Muscle of arm (tissue), 12 donors: ENCODE measurements around the gene SKP1. TPM values are rescaled to one million over a fixed set of nuclear protein-coding genes. Genes with fewer than 3 reads are reported as not detected.
A peak's percentile ranks its signal among the peaks of the same experiment; 100 is the strongest.
"Not testable (repeated sequence)": the region's sequence is repeated elsewhere in the genome, so short reads cannot be mapped to it uniquely, and the experiment has no call there.

Experiments used
- DNase-seq: peaks from one replicate; pipeline ENCODE4 v3.0.0-alpha.2; 2013
- polyA plus RNA-seq, 12 donors: library from polyadenylated mRNA; unstranded; fragments of 120-200 nt; gene quantifications; one replicate each; pipeline ENCODE4 v1.2.1, GENCODE V29; 2013; ENCODE audit not compliant: insufficient read length in 12 of 12

Gene SKP1
- polyA plus RNA-seq, 12 donors: 353 to 607 (median 440) TPM

DNA sequence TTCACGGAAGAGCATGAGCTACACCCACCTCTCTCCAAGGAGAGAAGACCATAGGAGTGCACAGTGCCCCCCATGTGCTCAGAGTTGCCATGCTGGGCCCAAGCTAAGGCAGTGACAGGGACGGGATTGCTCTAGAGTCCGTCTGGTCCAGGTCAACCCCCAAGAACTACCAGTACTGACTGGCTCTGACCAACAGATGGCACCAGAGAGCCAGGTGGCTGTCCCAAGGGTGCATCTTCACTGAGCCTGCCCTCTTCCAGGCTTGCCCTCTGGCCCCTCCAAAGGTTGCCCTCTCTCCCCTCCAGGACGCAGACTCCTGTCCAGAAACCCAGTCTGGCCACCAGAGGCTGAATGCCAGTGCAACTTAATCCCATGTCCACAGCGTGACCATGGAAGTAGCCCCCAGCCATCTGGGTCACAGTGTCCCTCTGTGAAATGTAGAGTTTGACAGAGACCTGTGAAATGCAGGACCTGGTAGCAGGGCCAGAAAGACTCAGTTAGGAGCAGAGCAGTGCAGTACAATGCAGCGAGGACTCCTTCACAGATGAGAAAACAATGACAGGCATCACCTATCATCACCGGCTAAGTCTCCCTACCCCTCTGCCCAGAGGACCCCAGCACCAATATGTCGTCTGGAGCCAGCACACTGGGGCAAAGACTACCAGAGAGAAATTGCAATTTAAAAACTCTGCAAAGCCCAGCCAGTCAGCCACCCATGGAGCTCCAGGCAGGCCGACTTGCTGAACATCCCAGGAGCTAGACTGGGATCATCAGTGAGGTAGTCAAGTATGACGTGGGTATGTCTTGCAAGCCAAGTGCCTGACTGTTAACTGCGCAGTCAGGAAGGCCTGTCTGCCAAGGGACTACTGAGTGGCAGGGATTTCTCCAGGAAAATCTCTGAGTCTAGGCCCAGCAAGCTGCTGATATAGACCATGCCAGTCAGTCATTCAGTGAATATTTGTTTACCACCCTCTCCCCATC is 7.7 kb upstream of the SKP1 start:
- DNase-seq: peak; percentile 58

DNA sequence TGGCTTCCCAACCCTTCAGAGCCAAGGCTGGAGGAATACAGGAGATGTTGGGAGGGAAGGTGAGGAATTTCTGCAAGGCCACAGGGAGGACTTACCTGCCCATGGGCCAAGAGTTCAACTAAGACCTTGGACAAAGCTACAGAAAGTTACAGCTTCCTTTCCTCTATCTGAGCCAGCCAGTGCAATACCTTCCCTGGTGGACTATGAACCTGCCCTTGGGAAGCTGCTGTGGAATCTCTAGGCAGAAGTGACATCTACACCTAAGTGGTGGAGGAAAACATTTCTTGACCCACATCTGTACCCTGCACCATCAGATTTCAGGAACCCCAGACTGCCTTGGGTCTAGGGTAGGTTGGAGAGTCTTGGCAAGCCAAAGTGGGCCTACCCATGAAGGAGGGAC is 6.7 kb upstream of the SKP1 start:
- no peak for DNase-seq

DNA sequence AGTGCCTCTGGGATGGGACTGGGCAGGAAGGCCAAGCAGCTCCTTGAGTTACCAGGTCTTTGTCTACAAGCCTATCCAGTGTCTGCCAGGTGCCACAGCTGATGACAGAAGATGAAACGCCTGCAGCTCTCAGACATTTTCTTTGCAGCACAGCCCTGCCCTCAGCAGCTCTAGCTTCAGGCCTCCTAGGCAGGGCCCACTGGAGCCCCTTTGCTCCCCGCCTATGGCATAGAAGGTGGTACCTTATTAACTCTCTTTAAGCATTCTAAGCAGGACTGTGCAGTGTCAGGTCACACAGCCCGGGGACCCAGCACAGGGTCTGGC is 1.3 kb upstream of the SKP1 start:
- DNase-seq: no peak

DNA sequence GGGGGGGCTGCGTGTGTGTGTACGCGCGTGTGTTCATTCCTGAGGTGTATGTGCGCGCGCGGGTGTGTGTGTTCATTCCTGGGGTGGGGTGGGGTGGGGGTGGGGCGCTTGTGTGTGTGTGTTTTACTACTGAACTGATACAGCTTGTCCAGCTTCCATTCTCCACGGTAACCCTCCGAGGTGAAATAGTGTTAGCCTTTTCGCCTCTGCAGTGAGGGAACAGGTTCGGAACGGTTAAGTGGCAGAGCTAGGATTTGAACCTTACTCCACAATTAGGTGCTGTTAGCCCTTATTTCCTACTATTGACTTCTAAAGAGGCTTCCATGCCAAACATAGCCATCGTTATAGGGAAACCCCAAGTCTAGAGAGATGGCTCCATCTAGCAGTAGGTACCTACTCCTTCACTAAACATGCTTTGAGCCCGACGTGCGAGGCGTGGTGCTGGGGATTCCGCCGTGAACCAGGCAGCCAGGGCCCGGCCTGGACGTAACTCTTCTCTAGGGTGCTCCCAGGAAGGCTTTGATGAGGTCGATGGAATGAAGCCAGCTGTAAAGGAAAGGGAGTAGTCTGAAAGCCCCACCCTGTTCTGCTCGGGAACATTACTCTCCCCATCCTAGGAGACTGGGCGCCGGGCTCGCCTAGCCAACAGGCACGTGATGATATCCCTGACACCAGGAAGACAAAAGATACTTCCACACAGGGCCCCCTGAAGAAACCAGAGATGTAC is 782 bp upstream of the SKP1 start:
- no peak for DNase-seq

DNA sequence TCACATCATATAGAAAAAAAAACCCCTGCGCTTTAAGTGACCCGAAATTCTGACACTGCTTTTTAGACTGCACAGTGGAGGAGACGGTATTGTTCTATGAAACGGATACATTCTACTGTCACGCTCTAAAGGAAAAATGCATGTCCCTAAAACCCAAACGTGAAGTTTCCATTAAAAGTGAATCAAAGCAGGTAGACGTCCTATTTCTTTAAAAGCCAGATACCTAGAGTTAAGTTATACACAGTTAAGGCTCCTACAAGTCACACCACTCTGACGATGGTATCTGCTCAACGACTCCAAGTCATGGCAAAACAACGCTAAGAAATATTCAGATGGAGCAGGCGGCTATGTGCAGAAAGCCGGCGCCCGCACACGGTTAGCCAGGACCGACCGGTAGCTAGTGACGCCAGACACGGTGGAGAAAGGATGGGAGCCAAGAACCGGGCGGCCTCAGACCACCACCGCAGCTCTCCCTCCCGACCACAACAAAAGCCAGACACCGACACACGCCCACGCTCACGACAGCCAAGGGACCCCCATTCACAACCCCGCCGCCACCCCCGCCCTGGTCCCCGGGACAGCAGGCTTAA is 734 bp downstream of the SKP1 start:
- no peak for DNase-seq

DNA sequence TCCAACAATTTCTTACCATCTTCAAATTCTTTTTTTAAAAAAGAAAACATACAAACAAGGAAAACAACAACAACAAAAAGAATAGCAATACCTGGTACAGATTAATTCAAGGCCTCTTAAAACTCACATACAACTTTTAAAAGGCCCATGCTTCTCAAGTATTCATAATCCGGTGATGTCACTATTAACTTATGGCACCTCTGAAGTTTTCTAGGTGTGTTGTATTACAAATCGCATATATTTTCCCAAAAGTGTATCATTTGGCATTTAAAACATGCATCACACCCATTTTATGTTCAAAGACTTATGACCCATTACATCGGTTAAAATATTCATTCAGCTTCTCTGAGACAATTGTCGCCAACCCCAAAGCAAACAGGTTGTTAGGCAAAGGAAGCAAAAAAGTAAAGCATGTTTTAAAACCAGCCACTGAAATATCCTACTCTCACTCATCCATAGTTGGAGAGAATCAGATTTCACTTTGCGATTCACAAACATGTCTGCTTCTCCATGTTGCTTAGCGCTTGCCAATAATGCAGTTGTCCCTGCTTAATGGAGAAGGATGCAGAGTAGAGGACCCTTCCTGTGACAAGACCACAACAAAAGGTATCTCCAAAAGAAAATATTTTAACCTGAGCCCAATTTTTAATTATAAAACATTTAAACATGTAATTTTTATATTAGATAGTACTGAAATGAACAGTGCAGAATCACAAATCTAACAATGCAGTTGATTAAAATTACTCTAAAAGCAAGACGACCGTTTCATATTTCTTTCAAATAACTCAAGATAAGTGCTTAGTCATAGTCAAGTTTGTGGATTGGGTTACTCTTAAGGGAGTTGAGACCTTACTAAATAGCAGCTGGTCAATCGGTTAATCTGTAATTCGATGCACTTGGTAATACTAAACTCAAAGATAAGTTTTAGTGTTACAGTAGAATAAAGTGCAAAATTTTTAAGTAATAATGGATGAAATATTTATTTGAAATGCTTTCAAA is 1.6 kb downstream of the SKP1 start:
- peak; percentile 15 for DNase-seq

DNA sequence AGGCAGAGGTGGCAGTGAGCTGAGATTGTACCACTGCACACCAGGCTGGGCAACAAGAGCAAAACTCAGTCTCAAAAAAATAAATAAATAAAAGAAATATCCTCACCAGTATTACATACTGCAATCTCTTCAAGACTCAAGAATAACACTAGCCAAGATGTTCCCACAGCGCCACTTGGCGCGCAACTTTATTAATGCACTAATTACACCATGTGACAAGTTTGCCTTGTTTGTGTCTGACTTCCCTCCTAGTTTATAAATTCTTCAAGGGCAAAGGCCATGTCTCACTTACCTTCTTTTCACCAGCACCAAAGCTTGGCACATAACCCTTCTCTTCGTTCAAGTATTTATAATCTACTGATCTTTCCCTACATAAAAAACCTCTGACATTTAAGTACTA is 4.8 kb downstream of the SKP1 start:
- no peak for DNase-seq

DNA sequence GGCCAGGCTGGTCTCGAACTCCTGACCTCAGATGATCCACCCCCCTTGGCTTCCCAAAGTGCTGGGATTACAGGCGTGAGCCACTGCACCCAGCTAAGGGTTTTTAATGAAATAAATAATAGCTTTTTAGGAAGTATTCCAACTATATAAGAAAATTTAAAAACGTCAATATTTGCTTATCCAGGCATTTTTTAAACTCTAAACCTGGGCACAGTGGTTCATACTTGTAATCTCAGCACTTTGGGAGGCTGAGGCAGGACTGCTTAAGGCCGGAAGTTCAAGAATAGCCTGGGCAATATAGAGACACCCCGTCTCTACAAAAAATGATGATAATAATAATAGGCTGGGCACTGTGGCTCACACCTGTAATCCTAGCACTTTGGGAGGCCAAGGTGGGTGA is 14.2 kb downstream of the SKP1 start:
- DNase-seq: no peak

DNA sequence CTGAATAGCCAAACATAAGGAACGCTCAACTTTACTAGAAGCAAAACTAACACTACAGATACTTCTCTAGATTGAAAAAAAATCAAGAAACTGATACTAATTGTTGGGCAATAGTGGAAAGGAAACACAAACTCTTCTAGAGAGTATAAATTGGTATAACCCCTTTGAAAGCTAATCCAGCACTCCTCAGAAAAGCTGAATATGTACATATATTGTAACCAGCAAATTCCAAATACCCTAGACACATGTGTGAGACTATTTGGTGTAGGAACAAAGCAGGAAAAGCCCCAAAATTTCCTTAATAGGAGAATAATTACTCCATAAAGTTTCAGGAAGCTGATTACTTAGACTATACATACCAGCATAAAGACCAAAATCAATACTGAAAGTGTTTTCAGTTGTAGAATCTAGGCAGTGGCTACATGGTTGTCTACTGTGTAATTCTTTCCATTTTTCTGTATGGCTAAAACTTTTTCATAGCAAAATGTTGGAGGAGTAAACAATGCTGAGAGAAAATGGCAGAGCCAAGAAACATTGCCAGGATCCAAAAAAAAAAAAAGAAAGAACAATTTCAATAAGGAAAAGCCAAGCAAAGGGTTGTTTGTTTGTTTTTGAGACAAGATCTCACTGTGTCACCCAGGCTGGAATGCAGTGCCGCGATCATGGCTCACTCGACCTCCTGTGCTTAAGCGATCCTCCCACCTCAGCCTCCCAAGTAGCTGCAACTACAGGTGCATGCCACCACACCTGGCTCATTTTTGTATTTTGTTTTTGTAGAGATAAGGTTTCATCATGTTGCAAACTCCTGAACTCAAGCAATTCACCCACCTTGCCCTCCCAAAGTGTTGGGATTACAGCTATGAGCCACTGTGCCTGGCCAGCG is 15.0 kb downstream of the SKP1 start:
- DNase-seq: no peak

DNA sequence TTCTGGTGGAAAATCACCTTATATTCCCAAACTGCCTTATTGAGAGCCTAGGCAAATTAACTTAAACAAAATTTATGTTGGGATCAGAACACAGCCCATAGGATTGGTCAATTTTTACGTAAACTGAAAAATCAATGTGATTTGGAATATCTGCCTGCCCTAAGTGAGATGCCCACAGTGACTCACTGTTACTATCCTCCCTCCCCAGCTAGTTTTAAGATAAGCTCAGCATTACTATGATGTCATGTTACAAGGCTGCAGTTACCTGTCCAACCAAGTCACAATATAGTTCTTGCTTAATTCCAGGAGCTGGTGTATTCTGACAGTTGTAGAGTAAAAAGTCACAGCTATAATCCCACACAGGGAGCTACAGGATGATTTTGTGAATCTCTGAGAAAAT is 23.1 kb downstream of the SKP1 start:
- no peak for DNase-seq

DNA sequence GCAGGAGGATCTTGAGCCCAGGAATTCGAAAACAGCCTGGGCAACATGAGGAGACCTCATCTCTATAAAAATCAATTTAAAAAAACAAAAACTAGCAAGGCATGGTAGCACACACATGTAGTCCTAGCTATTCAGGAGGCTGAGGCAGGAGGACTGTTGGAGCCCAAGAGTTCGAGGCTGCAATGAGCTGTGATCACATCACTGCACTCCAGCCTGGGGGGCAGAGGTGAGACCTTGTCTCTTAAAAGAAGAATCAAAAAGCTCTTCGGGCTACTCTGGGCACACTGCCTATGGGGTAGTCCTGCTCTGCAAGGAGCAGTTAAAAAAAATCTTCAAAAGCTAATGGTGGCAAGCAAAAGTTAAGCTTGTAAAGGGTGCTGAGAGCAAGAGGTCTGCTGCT is 23.5 kb downstream of the SKP1 start:
- DNase-seq: no peak

DNA sequence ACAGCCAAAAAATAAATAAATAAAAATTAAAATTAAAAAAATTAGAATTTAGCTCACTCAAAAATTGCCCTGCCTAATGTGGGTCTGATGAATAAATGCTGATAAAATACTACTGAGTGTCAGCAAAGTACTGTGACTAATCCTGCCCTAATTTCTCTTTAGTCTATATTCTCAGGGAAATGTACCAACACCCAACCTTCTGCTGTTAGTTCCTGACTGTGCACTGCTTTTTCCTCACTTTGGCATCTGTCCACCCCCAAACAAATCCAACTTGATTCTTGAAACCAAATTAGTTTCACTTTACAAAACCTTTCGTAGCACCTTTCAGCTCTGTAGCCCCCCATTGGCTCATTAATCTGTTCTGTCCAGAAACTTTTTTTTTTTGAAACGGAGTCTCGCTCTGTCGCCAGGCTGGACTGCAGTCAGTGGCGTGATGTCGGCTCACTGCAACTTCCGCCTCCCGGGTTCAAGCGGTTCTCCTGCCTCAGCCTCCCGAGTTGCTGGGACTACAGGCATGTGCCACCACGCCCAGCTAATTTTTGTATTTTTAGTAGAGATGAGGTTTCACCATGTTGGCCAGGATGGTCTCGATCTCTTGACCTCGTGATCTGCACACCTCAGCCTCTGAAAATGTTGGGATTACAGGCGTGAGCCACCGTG is 24.4 kb downstream of the SKP1 start:
- DNase-seq: not testable (repeated sequence)

DNA sequence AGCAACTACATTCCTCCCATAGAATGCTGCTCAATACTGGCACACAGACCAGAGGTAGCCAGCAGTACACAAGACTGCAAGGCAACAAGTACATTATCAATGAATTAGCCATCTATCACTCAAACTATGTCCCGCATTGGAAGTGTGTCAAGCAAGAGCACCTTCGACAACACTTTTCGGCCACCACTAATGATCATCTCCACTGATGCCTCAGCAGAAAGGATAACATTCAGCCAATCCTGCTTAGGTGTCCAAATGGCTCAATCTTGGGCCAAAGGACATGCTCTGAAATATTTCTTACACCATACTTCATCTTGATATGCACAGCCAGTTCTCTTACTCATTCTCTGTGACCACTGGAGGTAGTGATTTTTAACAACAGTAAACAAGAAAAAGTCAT is 25.0 kb downstream of the SKP1 start:
- DNase-seq: no peak

DNA sequence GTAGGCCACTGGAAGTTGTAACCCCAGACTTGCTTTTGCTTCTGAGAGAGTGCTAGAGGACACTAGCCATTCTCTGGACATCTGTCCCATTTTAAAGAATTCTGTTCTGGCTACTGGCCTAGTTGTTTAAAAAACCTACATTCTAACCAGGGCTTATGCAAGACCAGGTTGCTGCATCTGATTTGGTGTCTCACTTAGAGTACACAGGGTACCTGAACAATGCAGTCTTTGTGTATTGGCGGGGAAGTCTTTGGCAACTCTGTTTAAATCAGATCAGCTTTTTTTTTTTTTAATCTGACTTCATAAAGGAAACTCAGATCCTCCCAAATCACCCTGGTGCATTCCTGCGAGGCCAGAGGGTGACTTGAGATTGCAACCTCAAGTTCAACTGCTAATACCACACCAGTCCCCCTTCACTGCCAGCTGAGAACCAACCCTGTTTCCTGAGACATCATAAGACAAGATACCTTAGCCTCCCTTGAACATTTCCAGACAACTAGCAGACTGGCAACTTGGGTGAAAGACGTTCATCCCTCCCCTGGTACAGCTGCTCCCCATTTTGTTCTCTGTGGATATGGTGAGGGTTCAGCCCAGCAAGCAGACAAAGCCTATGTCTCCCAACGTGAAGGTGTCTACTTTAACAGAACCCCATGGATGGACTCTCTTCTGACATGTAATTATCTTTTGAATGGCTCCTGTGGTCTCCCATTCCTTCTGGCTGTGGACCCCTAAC is 27.0 kb downstream of the SKP1 start:
- no peak for DNase-seq

DNA sequence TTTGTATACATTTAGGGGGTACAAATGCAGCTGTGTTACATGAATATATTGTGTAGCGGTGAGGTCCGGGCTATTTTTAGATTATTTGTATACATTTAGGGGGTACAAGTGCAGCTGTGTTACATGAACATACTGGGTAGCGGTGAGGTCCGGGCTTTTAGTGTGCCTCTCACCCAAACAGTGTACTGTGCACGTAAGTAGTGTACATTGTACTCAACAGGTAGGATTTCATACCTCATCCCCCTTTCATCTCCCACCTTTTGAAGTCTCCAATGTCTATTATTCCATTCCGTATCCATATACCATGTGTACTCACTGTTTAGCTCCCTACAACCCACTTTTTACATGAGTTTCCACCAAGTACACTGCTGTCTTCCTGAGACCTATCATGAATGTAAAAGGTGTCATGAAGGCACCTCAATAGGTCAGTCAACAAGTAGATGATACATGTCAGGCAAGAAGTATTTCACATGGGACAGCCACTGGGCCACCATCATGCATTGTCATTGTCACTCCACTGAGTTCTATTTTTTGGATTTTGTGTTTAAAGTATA is 27.7 kb downstream of the SKP1 start:
- DNase-seq: no peak

DNA sequence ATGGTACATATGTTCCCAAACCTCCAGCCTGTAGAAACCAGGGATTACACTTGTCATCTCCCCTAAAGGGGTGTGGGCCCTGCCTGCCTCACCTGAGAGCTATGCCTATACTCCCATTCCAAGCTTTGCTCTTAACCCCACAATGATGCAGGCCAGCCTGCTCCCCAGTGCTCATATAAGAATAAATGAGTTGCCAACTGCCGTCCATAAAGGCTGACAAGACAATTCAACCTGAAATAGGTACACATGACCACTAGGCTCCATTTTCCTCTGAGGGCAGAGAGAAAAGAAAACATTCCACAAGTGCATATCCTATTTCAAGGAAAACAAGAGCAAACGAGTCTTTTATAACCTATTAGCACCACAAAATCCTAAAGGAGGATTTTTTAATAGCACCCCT is 28.4 kb downstream of the SKP1 start:
- DNase-seq: no peak

DNA sequence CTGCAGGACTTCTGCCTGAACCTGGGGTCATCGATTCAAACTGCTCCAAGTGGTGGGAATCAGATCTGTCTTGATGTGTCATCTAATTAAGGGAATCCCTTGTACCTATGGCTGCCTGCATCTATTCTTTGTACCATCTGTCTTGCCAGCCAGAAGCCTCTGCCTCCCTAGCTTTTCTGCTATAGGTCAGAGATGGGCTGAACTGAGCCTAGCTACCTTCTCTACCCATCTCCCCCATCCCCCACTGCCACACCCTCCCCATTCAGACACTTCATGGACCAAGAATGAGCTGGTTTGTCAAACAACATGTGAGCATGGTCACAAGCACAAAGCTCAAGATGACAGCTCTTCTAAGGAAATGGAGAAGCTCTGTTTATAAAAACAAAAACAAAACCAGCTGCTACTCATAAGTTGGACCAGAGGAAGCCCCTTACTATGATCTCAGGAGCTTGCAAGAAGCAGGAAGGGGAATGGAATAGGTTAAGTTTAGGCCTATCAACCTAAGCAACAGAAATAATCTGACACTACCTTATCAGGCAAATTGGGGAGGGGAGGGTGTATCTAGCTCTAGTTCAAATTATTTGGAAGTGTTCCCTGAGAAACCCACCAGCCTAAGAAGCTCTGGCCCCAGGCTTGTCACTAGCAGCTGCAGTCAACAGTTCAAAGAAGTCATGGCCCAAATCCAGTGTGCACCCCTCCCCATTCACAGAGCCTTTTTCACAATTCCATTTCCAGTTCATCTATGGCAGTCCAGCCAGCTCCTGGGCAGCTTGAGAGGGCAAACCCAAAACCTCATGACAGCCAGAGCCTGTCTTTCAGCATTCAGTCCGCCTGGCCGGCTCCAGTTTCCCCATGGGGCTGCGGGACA is 29.9 kb downstream of the SKP1 start:
- no peak for DNase-seq
